ENCODE measurements around the gene ADRM1. TPM values are rescaled to one million over a fixed set of nuclear protein-coding genes. Genes with fewer than 3 reads are reported as not detected.

Gene ADRM1
- total and polyA plus RNA-seq, 10 of the 15 experiments (the other 5 are each of a cell fraction or from before 2014, with no cell fraction given): 3.4 to 213 (median 95.9) TPM

GRCh38 chr20:62333820-62334595 lies 31.2 kb downstream of the ADRM1 start:
- H3K27me3 ChIP-seq (replicated peaks in 1 of 2; ENCODE audit: control insufficient read depth in 2 of 2, insufficient read depth in 2 of 2, low read length in 1 of 2): no peaks in the 10 kb centered on the region
- RAD21 ChIA-PET (ENCODE audit: unreplicated experiment): no interaction called here
- H4K20me1 ChIP-seq (ENCODE audit: control insufficient read depth, insufficient read depth): no peaks in the 10 kb centered on the region
- ATAC-seq: no peak
- WGBS (ENCODE audit: insufficient coverage, insufficient replicate concordance, low lambda C conversion rate, missing lambda C conversion rate): 79% methylated on average over 30 of the region's 37 CpGs
- H3K27ac ChIP-seq (ENCODE audit: control insufficient read depth, insufficient read depth): no peak overlapping the region
- no peak overlapping the region for H3K4me2 ChIP-seq (ENCODE audit: control insufficient read depth, insufficient read depth)
- intact Hi-C loops (cut with micrococcal nuclease; ENCODE audit: unreplicated experiment): no loop called here
- CTCF ChIA-PET: no interaction called here
- no peak for DNase-seq (ENCODE audit: low read depth, low spot score)
- H3K79me2 ChIP-seq (ENCODE audit: control insufficient read depth, insufficient read depth, low read length): no peaks in the 10 kb centered on the region
- H3K9me3 ChIP-seq (replicated peaks; ENCODE audit: control insufficient read depth, insufficient read depth, low read length): no peaks in the 10 kb centered on the region
- peaks cover 27% of the 10 kb centered on the region for H3K4me1 ChIP-seq (ENCODE audit: control insufficient read depth, insufficient read depth, low read length)
- SMC1A ChIA-PET (ENCODE audit: uncharacterized antibody, unreplicated experiment): no interaction called here
- POLR2A ChIA-PET: no interaction called here
- no peak overlapping the region for H2AFZ ChIP-seq (ENCODE audit: control insufficient read depth, low read depth, low read length)
- no peak overlapping the region for H3K4me3 ChIP-seq
- in situ Hi-C loops (cut with MboI): no loop called here
- no peak for FAIRE-seq
- no peak overlapping the region for H3K9ac ChIP-seq (ENCODE audit: control insufficient read depth, insufficient read depth, low read length)
- no TSS peak for BruUV-seq (replicated peaks)
- no peaks in the 10 kb centered on the region for H3K36me3 ChIP-seq (ENCODE audit: control insufficient read depth in 2 of 2, insufficient read depth in 2 of 2, low read length in 1 of 2)
- TF ChIP-seq MTA3 (IDR thresholded peaks at IDR 0.05; ENCODE audit: borderline replicate concordance, low read length): no peak
- TF ChIP-seq HDAC6 (IDR thresholded peaks at IDR 0.05; ENCODE audit: unreplicated experiment): no peak
- no peak for TF ChIP-seq SREBF2 (IDR thresholded peaks at IDR 0.05; ENCODE audit: low read length)
- TF ChIP-seq NFIC (IDR thresholded peaks at IDR 0.05; ENCODE audit: low read depth, low read length): no peak
- no peak for TF ChIP-seq LARP7 (IDR thresholded peaks at IDR 0.05)
- no peak for TF ChIP-seq EZH2 (IDR thresholded peaks at IDR 0.05; ENCODE audit: borderline replicate concordance, control insufficient read depth, low read depth, low read length)
- TF ChIP-seq RFX5 (IDR thresholded peaks at IDR 0.05; ENCODE audit: low read depth, low read length): no peak
- no peak for TF ChIP-seq JUND (IDR thresholded peaks at IDR 0.05; ENCODE audit: low read depth, low read length)
- TF ChIP-seq ZZZ3 (IDR thresholded peaks at IDR 0.05; ENCODE audit: control insufficient read depth, insufficient read length, low read depth): no peak
- TF ChIP-seq RB1 (IDR thresholded peaks at IDR 0.05; ENCODE audit: borderline replicate concordance): no peak
- TF ChIP-seq, protein P1, sequence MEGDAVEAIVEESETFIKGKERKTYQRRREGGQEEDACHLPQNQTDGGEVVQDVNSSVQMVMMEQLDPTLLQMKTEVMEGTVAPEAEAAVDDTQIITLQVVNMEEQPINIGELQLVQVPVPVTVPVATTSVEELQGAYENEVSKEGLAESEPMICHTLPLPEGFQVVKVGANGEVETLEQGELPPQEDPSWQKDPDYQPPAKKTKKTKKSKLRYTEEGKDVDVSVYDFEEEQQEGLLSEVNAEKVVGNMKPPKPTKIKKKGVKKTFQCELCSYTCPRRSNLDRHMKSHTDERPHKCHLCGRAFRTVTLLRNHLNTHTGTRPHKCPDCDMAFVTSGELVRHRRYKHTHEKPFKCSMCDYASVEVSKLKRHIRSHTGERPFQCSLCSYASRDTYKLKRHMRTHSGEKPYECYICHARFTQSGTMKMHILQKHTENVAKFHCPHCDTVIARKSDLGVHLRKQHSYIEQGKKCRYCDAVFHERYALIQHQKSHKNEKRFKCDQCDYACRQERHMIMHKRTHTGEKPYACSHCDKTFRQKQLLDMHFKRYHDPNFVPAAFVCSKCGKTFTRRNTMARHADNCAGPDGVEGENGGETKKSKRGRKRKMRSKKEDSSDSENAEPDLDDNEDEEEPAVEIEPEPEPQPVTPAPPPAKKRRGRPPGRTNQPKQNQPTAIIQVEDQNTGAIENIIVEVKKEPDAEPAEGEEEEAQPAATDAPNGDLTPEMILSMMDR (IDR thresholded peaks at IDR 0.05 in 2 of 3, conservative IDR thresholded peaks at IDR 0.05 in 1 of 3; ENCODE audit: control insufficient read depth in 2 of 3, extremely low read depth in 1 of 3, insufficient read depth in 1 of 3, low read depth in 3 of 3, low read length in 3 of 3): no peak
- TF ChIP-seq ZBTB11 (CRISPR knock-in tag; IDR thresholded peaks at IDR 0.05): no peak
- no peak for TF ChIP-seq IKZF2 (IDR thresholded peaks at IDR 0.05)
- TF ChIP-seq, protein P2, sequence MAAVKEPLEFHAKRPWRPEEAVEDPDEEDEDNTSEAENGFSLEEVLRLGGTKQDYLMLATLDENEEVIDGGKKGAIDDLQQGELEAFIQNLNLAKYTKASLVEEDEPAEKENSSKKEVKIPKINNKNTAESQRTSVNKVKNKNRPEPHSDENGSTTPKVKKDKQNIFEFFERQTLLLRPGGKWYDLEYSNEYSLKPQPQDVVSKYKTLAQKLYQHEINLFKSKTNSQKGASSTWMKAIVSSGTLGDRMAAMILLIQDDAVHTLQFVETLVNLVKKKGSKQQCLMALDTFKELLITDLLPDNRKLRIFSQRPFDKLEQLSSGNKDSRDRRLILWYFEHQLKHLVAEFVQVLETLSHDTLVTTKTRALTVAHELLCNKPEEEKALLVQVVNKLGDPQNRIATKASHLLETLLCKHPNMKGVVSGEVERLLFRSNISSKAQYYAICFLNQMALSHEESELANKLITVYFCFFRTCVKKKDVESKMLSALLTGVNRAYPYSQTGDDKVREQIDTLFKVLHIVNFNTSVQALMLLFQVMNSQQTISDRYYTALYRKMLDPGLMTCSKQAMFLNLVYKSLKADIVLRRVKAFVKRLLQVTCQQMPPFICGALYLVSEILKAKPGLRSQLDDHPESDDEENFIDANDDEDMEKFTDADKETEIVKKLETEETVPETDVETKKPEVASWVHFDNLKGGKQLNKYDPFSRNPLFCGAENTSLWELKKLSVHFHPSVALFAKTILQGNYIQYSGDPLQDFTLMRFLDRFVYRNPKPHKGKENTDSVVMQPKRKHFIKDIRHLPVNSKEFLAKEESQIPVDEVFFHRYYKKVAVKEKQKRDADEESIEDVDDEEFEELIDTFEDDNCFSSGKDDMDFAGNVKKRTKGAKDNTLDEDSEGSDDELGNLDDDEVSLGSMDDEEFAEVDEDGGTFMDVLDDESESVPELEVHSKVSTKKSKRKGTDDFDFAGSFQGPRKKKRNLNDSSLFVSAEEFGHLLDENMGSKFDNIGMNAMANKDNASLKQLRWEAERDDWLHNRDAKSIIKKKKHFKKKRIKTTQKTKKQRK (IDR thresholded peaks at IDR 0.05; ENCODE audit: low read depth, low read length): no peak
- no peak for TF ChIP-seq HDAC2 (IDR thresholded peaks at IDR 0.05)
- no peak for TF ChIP-seq MTA2 (IDR thresholded peaks at IDR 0.05; ENCODE audit: low read depth)
- no peak for TF ChIP-seq DPF2 (IDR thresholded peaks at IDR 0.05)
